Limb (tissue), 2 donors: ENCODE measurements around the gene PMS1.
"Not testable (repeated sequence)": the region's sequence is repeated elsewhere in the genome, so short reads cannot be mapped to it uniquely, and the experiment has no call there.

Source experiments
- DNase-seq, 2 donors: peaks; one replicate each; pipeline ENCODE4 v3.0.0-alpha.2; 2016; ENCODE audit errors: extremely low spot score in 2 of 2

Gene PMS1

DNA sequence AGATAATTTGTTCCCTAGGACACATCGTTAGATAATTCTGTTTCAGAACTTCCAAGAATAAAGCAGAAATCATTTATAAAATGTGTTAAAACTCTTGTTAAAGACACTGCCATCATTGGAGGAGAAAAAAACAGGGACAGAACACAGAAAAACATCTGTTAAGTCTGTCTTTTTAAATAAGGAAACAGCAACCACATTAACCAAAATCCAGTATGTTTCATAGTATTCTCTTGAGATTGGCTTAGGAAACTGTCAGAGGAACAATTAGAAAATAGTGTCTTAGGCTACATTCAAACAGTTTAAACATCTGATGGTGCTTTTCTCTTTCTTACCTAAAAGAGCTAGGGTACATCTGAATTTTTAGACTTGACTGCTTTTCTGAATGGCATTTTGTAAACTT is 81.6 kb downstream of the PMS1 start:
- no peak for DNase-seq

DNA sequence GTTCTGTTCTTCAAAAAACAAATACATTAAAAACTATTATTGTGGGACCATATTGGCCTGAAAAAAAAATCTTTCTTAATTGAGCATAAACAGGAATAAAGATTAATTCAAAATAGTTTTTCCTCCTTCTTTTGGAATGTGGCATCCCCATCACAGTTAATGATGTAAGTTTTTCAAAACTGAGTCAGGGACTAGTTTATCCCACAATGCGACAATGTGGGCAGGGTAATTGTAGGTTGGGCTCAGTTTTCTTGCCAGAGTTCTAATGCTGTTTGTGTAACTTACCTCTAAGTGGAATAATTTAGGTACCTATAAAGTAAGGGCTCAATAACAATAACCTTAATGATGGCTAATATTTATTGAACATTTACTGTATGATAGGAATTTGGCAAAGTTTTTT is 82.0 kb downstream of the PMS1 start:
- no peak for DNase-seq

DNA sequence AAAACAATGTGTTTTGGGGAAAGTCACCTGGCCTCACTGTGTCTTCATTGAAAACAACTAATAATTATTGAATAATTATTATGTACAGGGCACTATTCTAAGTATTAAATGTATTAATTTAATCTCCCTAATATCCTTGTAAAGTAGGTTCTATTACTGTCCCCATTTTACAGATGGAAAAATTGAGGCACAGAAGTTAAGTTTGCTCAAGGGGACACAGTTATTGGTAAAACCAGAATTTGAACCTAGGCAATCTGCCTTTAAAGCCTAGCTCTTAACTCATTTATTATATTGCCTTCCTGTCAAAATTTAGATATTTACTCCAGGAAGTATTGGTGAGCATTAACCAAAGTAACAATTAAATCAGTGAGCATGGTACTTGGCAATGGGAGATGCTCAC is 84.6 kb downstream of the PMS1 start:
- DNase-seq, result no peak

DNA sequence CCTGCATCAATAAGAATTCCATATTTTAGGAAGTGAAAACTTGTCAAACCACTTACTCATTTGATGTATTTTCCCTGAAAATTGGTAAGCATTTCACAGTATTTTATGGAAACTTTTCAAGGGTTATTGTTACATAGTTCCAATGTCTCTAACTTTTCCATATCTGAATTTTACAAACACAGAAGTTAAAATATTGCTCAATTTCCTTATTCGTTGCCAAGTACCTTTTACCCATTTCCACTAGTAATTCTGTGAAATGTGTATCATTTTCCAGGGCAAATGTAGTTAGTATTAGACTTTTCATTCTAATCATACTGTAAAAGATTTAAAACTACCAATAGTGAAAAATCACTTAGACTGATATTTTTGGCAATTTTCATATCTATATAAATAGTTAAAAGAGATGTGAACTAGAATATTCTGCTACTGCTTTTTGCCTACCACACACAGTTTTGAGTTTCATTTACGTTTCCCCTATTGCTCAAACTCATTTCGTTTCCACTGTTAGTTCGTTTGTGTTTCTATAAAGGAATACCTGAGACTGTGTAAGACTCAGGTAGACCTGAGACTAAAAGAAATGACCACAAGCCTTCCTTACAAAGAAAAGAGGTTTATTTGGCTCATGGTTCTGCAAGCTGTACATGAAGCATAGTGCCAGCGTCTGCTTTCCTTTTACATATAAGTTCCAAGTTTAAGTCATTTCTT is 86.3 kb downstream of the PMS1 start:
- DNase-seq, result no peak

DNA sequence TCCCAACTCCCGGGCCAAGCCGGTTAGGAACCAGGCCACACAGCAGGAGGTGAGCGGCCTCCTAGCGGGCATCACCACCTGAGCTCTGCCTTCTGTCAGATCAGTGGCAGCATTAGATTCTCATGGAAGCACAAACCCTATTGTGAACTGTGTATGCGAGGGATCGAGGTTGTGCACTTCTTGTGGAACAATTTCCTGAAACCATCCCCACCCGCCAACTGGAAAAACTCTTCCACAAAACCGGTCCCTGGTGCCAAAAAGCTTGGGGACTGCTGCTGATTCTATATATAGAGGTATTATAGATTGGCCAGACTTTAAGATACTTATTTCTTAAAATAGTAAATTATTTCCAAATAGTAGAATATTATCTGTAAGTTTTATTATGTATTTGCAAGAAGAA is 89.4 kb downstream of the PMS1 start:
- DNase-seq, result no peak

DNA sequence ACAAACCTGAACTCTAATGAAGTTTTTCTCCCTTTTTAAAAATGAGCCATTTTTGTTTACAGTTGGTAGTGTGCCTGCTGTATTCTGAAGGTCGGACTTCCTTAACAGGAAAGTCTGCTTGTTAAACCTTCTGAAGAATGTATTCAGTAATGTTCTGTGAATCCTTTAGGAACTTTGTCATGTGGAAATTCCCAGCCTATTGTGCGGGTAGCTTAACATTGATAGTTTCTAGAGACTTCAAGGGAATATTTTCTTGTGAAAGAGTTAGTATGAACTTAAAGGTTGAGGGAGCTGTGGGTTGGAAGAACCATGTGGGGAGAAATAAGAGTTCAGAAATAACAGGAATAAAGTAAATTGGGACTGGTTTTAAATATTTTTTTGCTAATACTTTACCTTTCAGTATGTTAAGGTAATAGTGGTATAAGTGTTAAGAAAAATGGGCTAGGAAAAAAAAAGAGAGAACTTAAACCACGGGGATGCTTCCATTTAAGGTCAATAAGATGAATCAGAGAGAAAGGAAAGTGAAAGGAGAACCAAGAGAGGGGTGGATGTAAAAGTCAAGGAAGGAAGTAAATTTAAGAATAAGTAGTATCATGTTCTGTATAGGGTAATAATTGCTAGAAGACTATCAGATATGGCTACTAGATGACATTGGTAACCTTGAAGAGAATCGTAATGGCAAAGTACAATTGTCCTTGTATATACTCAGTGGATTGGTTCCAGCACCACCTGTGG is 90.5 kb downstream of the PMS1 start:
- no peak for DNase-seq

DNA sequence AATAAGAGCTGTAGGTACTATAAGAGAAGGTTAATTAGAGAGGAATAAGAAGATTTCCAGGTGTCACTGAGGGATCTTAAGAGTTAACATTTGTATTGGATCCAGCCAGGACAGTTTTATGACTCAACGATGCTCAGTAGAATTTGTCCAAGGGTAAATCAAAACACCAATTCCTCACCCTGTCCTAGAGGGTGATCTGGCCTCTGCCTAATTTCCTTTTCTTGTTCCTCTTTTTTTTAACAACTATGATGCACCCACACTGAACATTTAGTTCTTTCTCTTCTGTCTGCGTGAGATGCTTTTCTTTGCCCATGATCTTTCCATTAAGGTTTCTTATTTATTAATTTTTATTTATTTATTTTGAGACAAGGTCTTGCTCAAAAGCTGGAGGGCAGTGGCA is 92.0 kb downstream of the PMS1 start:
- no peak for DNase-seq

DNA sequence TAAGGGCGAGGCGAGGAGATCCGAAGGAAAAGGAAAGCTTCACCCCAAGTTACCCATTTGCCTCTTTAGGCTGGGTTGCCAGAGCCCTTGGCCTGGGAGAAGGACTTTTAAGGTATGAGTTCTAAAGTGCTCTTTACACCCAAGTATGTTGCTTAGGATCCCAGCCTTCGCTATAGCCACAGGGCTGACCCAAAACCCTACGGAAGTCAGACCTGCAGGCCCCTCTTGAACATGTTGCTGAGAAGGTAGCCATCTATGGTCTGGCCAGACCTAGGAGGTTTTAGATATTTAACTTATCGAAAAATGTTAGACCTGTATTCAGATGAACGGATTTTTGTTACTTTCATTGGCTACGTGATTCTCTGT is 95.4 kb downstream of the PMS1 start:
- no peak for DNase-seq

DNA sequence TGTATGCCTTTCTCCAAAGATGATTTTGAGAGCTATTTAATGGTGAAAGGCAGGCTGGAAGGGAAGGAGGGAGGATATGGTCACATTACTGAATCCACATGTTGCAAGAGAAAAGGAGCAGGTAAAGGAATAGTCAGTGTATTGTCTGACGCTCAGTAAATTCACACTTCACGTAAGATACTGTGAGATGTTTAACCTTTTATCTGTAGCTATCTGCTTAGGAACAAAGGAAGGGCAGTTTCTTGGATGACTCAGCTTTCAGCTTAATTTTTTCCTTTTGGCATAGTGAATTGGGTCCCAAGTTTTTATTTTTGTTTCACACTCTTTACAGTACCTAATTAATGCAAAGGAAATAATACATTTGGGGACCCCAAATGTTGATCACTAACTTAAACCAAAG is 96.2 kb downstream of the PMS1 start:
- DNase-seq, result no peak

DNA sequence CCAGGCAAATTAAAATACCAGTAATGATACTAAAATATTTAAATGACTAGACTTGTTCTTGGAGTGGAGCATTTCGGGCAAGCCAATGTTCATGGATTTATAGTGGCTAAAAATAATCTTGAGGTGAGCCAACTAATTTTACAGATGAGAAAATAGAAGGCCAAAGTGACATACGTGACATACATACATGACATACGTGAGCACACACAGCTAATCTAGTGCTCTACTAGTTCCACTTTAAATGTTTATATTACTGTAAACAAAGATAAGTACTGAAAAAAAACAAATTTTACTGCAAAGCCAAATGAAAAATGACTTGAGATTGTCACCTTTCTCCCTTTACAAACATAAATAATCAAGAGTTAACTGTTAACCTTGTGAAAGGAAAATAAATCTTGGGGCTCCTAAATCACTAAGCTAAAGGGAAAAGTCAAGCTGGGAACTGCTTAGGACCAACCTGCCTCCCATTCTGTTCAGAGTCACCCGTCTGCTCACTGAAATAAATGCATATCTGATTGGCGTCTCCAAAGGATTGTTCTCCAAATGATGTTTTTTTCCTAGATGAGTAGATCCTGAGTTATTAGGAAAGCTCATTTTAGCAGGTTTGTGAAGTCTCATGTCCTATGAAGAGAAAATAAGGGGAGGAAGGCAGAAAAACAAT is 96.7 kb downstream of the PMS1 start:
- DNase-seq, result no peak

DNA sequence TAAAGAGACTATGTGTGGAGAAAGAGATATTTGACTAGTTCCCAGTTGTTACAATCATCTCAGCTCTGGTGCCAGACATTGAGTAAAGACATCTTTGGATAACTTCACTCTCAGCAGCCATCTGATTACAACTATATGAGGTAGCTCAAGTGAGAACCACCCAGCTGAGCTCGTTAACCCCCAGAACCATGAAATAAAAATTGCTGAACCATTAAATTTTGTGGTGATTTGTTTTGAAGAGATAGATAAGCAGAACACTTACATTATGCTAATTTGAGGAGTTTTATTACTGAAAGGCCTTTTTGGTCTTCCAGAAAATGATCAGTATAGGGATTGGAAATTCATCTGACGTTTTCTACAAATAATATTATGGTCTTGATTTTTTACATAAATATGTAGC is 101.1 kb downstream of the PMS1 start:
- DNase-seq, result no peak

DNA sequence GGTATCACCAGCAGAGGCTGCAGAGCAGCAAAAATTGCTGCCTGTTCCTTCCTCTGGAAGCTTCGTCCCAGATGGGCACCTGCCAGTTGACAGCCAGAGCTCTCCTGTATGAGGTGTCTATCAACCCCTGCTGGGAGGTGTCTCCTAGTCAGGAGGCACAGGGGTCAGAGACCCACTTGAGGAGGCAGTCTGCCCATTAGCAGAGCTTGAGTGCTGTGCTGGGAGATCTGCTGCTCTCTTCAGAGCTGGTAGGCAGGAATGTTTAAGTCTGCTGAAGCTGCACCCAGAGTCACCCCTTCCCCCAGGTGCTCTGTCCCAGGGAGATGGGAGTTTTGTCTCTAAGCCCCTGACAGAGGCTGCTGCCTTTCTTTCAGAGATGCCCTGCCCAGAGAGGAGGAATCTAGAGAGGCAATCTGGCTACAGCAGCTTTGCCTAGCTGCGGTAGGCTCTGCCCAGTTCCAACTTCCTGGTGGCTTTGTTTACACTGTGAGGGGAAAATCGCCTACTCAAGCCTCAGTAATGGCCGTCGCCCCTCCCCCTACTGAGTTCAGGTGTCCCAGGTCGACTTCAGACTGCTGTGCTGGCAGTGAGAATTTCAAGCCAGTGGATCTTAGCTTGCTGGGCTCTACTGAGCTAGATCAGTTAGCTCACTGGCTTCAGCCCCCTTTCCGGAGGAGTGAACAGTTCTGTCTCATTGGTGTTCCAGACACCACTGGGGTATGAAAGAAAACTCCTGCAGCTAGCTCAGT is 108.5 kb downstream of the PMS1 start:
- not testable (repeated sequence) for DNase-seq

DNA sequence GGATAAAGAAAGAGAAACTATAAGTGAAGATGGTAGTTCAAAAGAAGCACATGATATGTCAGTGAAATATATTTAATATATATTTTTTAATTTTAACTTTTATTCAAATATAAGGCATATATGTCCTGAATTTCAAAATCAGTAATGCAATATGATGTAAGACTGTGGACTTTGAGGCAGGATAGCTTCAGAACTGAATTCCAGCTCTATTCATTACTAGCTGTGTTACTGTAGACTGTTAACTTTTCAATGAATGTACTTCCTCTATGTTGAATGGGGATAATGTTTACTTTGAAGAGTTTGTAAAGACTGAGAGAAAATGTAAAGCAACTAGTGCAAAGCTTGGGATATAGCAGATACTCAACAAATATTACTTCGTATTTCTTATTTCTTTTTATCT is 112.6 kb downstream of the PMS1 start:
- DNase-seq, result no peak

DNA sequence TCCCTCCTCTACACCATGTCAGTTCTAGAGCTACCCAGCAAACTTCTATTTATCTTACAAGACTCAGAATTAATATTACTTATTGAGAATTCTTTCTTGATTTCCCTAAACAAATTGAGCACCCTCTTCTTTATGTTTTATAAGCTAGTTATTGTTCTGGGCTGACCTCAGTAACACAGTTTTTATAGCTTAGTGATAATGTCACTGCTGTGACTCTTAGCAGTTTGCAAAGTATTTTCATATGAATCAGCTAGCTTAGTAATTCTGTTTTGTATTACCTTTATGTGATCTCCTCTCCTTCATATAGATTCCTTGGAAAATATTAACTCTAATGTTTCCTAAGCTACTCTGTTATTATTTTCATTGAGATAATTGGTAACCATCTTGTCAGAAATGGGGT is 114.9 kb downstream of the PMS1 start:
- no peak for DNase-seq

DNA sequence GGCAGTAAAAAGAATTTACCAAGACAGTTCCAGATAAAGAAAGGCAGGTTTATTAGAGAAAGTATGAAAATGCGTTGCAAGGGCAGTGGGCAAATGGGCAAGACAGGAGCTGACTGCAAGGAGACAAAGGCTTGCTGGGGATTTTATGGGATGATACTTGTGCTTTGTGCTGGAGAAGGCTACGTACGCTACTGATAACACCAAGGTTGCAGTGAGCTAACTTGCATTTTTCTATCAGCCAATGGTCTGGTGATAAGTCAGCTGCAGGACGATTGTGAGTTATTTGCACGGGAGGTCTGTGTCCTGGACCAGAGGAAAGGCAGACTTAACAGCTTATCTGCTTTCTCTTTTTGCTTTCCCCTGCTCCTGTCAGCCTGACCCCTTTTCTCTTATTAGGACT is 116.5 kb downstream of the PMS1 start:
- no peak for DNase-seq

DNA sequence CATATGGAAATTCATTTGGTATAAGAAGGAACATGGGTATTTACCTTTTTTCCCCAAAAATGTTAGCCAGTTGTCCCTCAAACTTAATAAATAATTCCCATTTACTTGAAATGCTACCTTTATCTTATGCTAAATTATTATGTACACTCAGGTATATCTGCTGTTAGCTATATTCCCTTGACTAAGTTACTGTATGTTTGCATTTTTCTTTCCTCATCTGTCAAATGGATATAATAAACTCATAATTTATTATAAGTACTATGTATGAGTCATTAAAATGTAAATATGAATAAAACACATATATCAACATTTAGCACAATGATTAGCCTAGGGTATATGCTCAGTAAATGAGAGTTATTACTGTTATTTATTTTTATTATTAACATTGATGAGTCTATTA is 117.4 kb downstream of the PMS1 start:
- DNase-seq, result no peak

DNA sequence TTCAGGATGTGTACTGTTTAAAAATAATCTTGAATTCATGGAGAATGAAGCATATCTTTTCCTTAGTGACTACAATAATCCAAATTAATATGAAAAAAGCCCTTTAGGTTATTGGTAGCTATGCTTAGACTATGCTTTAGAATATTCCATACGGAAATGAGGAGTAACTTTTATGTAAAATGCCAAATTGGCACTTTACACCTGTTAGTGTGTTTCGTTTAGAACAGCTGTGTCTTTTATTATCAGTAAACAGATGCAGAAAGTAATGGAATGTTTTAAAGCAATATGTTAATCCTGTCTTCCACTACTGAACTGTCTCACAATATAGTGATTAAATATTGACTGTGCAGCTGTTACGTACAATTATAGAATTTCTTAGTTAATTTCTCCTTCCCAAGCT is 129.6 kb downstream of the PMS1 start:
- DNase-seq, result peak in 1 of 2 donors; percentile 44

DNA sequence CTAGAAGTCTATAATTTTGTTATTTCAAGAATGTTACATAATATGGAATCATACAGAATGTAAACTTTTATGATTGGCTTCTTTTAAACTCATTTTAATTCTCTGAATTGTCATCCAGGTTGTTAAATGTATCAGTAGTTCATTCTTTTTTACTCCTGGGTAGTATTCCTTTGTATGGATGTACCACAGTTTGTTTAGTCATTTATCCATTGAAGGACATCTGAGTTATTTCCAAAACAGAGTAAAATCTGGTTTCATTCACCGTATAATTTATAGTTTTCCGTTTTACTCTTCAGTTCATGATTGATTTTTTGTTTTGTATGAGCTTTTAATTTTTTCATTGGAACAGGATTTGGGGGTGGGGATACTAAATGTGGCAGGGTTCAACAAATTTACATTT is 132.4 kb downstream of the PMS1 start:
- DNase-seq, result no peak
